ENCODE data around the gene SORCS2. TPM values are rescaled to one million over a fixed set of nuclear protein-coding genes. Genes with fewer than 3 reads are reported as not detected.

SORCS2 gene
- total RNA-seq, 4 donors from 2014 or later: 0.53 to 9.9 (median 0.90) TPM

DNA sequence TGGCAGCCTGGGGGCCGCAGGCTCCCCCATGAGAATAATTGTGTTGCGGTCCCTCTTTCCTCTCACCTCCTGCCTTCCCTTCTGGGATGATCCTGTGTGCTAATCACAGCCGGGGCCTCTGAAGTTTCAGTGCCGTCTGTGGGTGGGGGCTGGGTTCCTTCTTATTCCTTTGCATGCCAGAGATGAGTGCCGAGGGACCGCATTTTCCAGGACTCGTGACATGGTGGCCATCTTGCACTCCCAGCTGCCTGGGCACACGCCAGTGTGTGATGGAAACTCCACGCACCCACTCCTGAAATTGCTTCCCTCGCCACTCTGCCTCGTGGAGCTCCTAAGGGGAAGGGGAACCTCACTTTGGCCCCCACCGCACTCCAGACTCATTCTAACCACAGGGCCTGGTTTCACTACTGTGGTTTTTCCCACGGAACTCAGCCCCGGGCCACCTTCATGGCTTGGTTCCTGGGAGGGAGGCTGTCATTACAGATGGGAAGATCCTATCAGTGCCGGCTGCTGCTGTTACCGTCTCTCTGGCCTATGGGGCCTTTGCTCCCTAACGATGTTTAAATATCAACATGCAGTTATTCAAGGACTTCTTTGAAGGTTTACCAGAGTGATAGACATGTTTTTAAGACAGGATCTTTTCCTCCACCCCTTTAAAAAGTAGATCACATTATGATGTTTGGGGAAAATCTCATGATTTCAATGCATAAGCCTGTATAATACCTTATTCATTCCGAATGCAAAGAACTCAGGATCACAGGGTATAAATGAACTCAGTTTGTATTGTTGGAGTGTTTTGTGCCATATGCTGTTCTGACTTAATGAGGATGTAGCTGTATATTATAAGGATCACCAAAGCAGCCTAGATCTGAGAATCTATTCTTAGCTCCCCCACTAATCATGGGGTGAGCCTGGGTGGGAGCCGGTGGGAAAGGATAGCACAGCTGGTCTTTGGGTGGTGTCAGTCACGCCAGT is 89.6 kb downstream of the SORCS2 start:
- TF ChIP-seq, protein P1, sequence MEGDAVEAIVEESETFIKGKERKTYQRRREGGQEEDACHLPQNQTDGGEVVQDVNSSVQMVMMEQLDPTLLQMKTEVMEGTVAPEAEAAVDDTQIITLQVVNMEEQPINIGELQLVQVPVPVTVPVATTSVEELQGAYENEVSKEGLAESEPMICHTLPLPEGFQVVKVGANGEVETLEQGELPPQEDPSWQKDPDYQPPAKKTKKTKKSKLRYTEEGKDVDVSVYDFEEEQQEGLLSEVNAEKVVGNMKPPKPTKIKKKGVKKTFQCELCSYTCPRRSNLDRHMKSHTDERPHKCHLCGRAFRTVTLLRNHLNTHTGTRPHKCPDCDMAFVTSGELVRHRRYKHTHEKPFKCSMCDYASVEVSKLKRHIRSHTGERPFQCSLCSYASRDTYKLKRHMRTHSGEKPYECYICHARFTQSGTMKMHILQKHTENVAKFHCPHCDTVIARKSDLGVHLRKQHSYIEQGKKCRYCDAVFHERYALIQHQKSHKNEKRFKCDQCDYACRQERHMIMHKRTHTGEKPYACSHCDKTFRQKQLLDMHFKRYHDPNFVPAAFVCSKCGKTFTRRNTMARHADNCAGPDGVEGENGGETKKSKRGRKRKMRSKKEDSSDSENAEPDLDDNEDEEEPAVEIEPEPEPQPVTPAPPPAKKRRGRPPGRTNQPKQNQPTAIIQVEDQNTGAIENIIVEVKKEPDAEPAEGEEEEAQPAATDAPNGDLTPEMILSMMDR (IDR thresholded peaks at IDR 0.05): no peak
- no peak for TF ChIP-seq POLR2A (IDR thresholded peaks at IDR 0.05)
- H3K27ac ChIP-seq: no peak overlapping the region
- no peaks in the 10 kb centered on the region for H3K4me1 ChIP-seq

GRCh38 chr4:7282786-7283440 is 90.6 kb downstream of the SORCS2 start:
- no peaks in the 10 kb centered on the region for H3K9me3 ChIP-seq
- H3K4me1 ChIP-seq: no peaks in the 10 kb centered on the region
- no peak overlapping the region for H3K27ac ChIP-seq
- no peaks in the 10 kb centered on the region for H3K27me3 ChIP-seq
- TF ChIP-seq, protein P1 (IDR thresholded peaks at IDR 0.05): no peak
- TF ChIP-seq POLR2A (IDR thresholded peaks at IDR 0.05): no peak
- no peak overlapping the region for H3K4me3 ChIP-seq
- no peak for DNase-seq
- no peaks in the 10 kb centered on the region for H3K36me3 ChIP-seq

More for the DNA sequence above, 89.6 kb downstream of the SORCS2 start:
- no peak overlapping the region for H3K4me3 ChIP-seq
- H3K27me3 ChIP-seq: no peaks in the 10 kb centered on the region
- DNase-seq: no peak
- H3K36me3 ChIP-seq: no peaks in the 10 kb centered on the region
- no peaks in the 10 kb centered on the region for H3K9me3 ChIP-seq

GRCh38 chr4:7285244-7286094 is 93.1 kb downstream of the SORCS2 start:
- no peaks in the 10 kb centered on the region for H3K36me3 ChIP-seq
- H3K4me3 ChIP-seq: no peak overlapping the region
- no peak for DNase-seq
- TF ChIP-seq POLR2A (IDR thresholded peaks at IDR 0.05): no peak
- TF ChIP-seq, protein P1 (IDR thresholded peaks at IDR 0.05): no peak
- no peak overlapping the region for H3K27ac ChIP-seq
- H3K4me1 ChIP-seq: no peaks in the 10 kb centered on the region
- H3K27me3 ChIP-seq: no peaks in the 10 kb centered on the region
- no peaks in the 10 kb centered on the region for H3K9me3 ChIP-seq

- no peak overlapping the region for H3K4me3 ChIP-seq
- H3K27me3 ChIP-seq: no peaks in the 10 kb centered on the region
- H3K9me3 ChIP-seq: no peaks in the 10 kb centered on the region
- no peaks in the 10 kb centered on the region for H3K36me3 ChIP-seq
- TF ChIP-seq, protein P1 (IDR thresholded peaks at IDR 0.05): no peak
- no peak for TF ChIP-seq POLR2A (IDR thresholded peaks at IDR 0.05)
- H3K4me1 ChIP-seq: peaks cover 0 to 4% (median 0%) of the 10 kb centered on the region in 4 donors
- H3K27ac ChIP-seq: no peak overlapping the region
- DNase-seq: no peak
These were observed 93.8 kb downstream of the SORCS2 start for GRCh38 chr4:7286170-7286569.

- no peak for DNase-seq
- no peak overlapping the region for H3K27ac ChIP-seq
- TF ChIP-seq POLR2A (IDR thresholded peaks at IDR 0.05): no peak
- TF ChIP-seq, protein P1 (IDR thresholded peaks at IDR 0.05): no peak
These were observed 94.5 kb downstream of the SORCS2 start for GRCh38 chr4:7286798-7287197.

More at GRCh38 chr4:7286798-7287197, 94.5 kb downstream of the SORCS2 start:
- Histone ChIP-seq H3K4me1 (peaks cover 0 to 6% (median 0%) of the 10 kb centered on the region in 4 donors), H3K4me3 (no peak overlapping the region), H3K36me3 (no peaks in the 10 kb centered on the region), H3K9me3 (no peaks in the 10 kb centered on the region), H3K27me3 (no peaks in the 10 kb centered on the region)

Data from Peyer's patch (tissue), 4 donors.